Measurements from ENCODE around the gene P3H4. TPM values are rescaled to one million over a fixed set of nuclear protein-coding genes. Genes with fewer than 3 reads are reported as not detected.
"Not testable (repeated sequence)": the region's sequence is repeated elsewhere in the genome, so short reads cannot be mapped to it uniquely, and the experiment has no call there.

Gene P3H4
- total RNA-seq, 1 donor from 2014 or later = 30.4 TPM

GRCh38 chr17:41777574-41778188, 34.1 kb downstream of the P3H4 start:
- H3K9me3 Mint-ChIP-seq (ENCODE audit: low read depth) = no peaks in the 10 kb centered on the region
- no peaks in the 10 kb centered on the region for H3K27me3 Mint-ChIP-seq
- H3K36me3 Mint-ChIP-seq (ENCODE audit: insufficient read depth) = peaks cover 3% of the 10 kb centered on the region
- TF ChIP-seq CTCF (IDR thresholded peaks at IDR 0.05; ENCODE audit: unreplicated experiment) = no peak
- DNase-seq (ENCODE audit: low spot score, unreplicated experiment) = no peak
- no peak overlapping the region for H3K4me3 Mint-ChIP-seq (ENCODE audit: low read depth)
- peaks cover 32% of the 10 kb centered on the region for H3K4me1 Mint-ChIP-seq (ENCODE audit: low read depth)
- H3K27ac Mint-ChIP-seq = peak overlapping the region; percentile 80

GRCh38 chr17:41777157-41777573, 34.6 kb downstream of the P3H4 start:
- no peak for TF ChIP-seq CTCF (IDR thresholded peaks at IDR 0.05; ENCODE audit: unreplicated experiment)
- Mint-ChIP-seq H3K27ac (peak overlapping the region; percentile 80), H3K9me3 (ENCODE audit: low read depth) (no peaks in the 10 kb centered on the region), H3K4me1 (ENCODE audit: low read depth) (peaks cover 32% of the 10 kb centered on the region), H3K36me3 (ENCODE audit: insufficient read depth) (peaks cover 3% of the 10 kb centered on the region), H3K27me3 (no peaks in the 10 kb centered on the region), H3K4me3 (ENCODE audit: low read depth) (no peak overlapping the region)
- no peak for DNase-seq (ENCODE audit: low spot score, unreplicated experiment)

GRCh38 chr17:41776262-41776900, 35.4 kb downstream of the P3H4 start:
- H3K27ac Mint-ChIP-seq = peak overlapping the region; percentile 71
- not testable (repeated sequence) for H3K4me3 Mint-ChIP-seq (ENCODE audit: low read depth)

GRCh38 chr17:41775394-41776226, 36.1 kb downstream of the P3H4 start:
- Mint-ChIP-seq H3K4me1 (ENCODE audit: low read depth) (peaks cover 24% of the 10 kb centered on the region), H3K27ac (peak overlapping the region; percentile 93)

More at GRCh38 chr17:41776262-41776900, 35.4 kb downstream of the P3H4 start:
- H3K9me3 Mint-ChIP-seq (ENCODE audit: low read depth); DNase-seq (ENCODE audit: low spot score, unreplicated experiment); H3K27me3 Mint-ChIP-seq; H3K36me3 Mint-ChIP-seq (ENCODE audit: insufficient read depth): not testable (repeated sequence)
- H3K4me1 Mint-ChIP-seq (ENCODE audit: low read depth) = peaks cover 24% of the 10 kb centered on the region

GRCh38 chr17:41773731-41774193, 38.0 kb downstream of the P3H4 start:
- H3K4me3 Mint-ChIP-seq (ENCODE audit: low read depth) = no peak overlapping the region
- peaks cover 22% of the 10 kb centered on the region for H3K4me1 Mint-ChIP-seq (ENCODE audit: low read depth)
- peaks cover 7% of the 10 kb centered on the region for H3K36me3 Mint-ChIP-seq (ENCODE audit: insufficient read depth)
- peak overlapping the region; percentile 93 for H3K27ac Mint-ChIP-seq
- TF ChIP-seq CTCF (IDR thresholded peaks at IDR 0.05; ENCODE audit: unreplicated experiment) = no peak
- no peaks in the 10 kb centered on the region for H3K27me3 Mint-ChIP-seq
- H3K9me3 Mint-ChIP-seq (ENCODE audit: low read depth) = no peaks in the 10 kb centered on the region
- DNase-seq (ENCODE audit: low spot score, unreplicated experiment) = no peak

More at GRCh38 chr17:41775394-41776226, 36.1 kb downstream of the P3H4 start:
- no peak for TF ChIP-seq CTCF (IDR thresholded peaks at IDR 0.05; ENCODE audit: unreplicated experiment)
- Mint-ChIP-seq H3K27me3 (no peaks in the 10 kb centered on the region), H3K4me3 (ENCODE audit: low read depth) (no peak overlapping the region), H3K36me3 (ENCODE audit: insufficient read depth) (peaks cover 5% of the 10 kb centered on the region), H3K9me3 (ENCODE audit: low read depth) (no peaks in the 10 kb centered on the region)
- no peak for DNase-seq (ENCODE audit: low spot score, unreplicated experiment)

Measured in progenitor cell of endocrine pancreas (in vitro differentiated cells).